HepG2 (cell line): ENCODE data around the gene LTC4S. TPM values are rescaled to one million over a fixed set of nuclear protein-coding genes. Genes with fewer than 3 reads are reported as not detected.
A peak's percentile ranks its signal among the peaks of the same experiment; 100 is the strongest.

Source experiments
- FOSL1 ChIP-seq: sonication (generic); formaldehyde crosslinking; IDR thresholded peaks from 2 replicates; pipeline ENCODE4 v1.9.0; 2021; ENCODE audit warnings: missing genetic modification reagents, borderline replicate concordance
- HES4 ChIP-seq: sonication (generic); formaldehyde crosslinking; IDR thresholded peaks from 2 replicates; pipeline ENCODE4 v1.9.0; 2021; ENCODE audit warnings: mild to moderate bottlenecking, missing genetic modification reagents, borderline replicate concordance
- HOXA9 ChIP-seq: sonication (generic); formaldehyde crosslinking; IDR thresholded peaks from 2 replicates; pipeline ENCODE4 v1.8.1; 2022; ENCODE audit warnings: missing genetic modification reagents, mild to moderate bottlenecking, moderate library complexity, borderline replicate concordance
- MAZ ChIP-seq, 2 experiments: sonication (generic) in 1 of 2; formaldehyde crosslinking in 1 of 2; IDR thresholded peaks; 2 replicates each; pipeline versions ENCODE4 v1.5.0 to v1.6.1; 2012 to 2020; ENCODE audit warnings: low read depth in 2 of 2, mild to moderate bottlenecking in 2 of 2, borderline replicate concordance in 1 of 2, improper control_type of control experiment in 1 of 2, low read length in 1 of 2, missing genetic modification reagents in 1 of 2, moderate library complexity in 1 of 2
- NCOA1 ChIP-seq: sonication (generic); formaldehyde crosslinking; IDR thresholded peaks from 2 replicates; pipeline ENCODE4 v1.9.0; 2021; ENCODE audit warnings: missing genetic modification reagents
- POLR2G ChIP-seq: fragments of 200-400 bp; formaldehyde crosslinking; IDR thresholded peaks from 2 replicates; pipeline ENCODE4 v1.6.1; 2018; ENCODE audit warnings: mild to moderate bottlenecking, low read depth, low read length, moderate library complexity
- REST ChIP-seq, 2 experiments: IDR thresholded peaks; 2 replicates each; pipeline ENCODE4 v1.6.1; 2011 to 2012; ENCODE audit warnings: low read length in 2 of 2, borderline replicate concordance in 1 of 2, low read depth in 1 of 2, mild to moderate bottlenecking in 1 of 2, moderate library complexity in 1 of 2
- SKI ChIP-seq: fragments of 450-650 bp; IDR thresholded peaks from one replicate; pipeline ENCODE4 v1.6.1; 2018; ENCODE audit warnings: mild to moderate bottlenecking; ENCODE audit not compliant: partially characterized antibody
- SP1 ChIP-seq, 2 experiments: fragments of 450-650 bp in 1 of 2; sonication (generic) in 1 of 2; formaldehyde crosslinking in 1 of 2; IDR thresholded peaks; 2 replicates each; pipeline versions ENCODE4 v1.4.0 to v1.6.1; 2016 to 2020; ENCODE audit warnings: missing genetic modification reagents in 1 of 2
- TFAP4 ChIP-seq: sonication (generic); IDR thresholded peaks from 2 replicates; pipeline ENCODE4 v1.6.1; 2016; ENCODE audit warnings: low read depth, borderline replicate concordance
- XBP1 ChIP-seq: sonication (generic); formaldehyde crosslinking; IDR thresholded peaks from 2 replicates; pipeline ENCODE4 v1.5.0; 2020; ENCODE audit warnings: missing genetic modification reagents
- YEATS2 ChIP-seq: sonication (generic); formaldehyde crosslinking; IDR thresholded peaks from 2 replicates; pipeline ENCODE4 v1.4.0; 2020; ENCODE audit warnings: missing genetic modification reagents, borderline replicate concordance
- ZC3H4 ChIP-seq: sonication (generic); formaldehyde crosslinking; IDR thresholded peaks from 2 replicates; pipeline ENCODE4 v1.4.0; 2020; ENCODE audit warnings: missing genetic modification reagents, borderline replicate concordance
- ZNF12 ChIP-seq: sonication (generic); formaldehyde crosslinking; IDR thresholded peaks from 2 replicates; pipeline ENCODE4 v1.5.0; 2020; ENCODE audit warnings: missing genetic modification reagents
- ZNF670 ChIP-seq: sonication (generic); formaldehyde crosslinking; IDR thresholded peaks from 2 replicates; pipeline ENCODE4 v1.8.0; 2022; ENCODE audit warnings: mild to moderate bottlenecking, missing genetic modification reagents, borderline replicate concordance
- ZNF691 ChIP-seq: sonication (generic); formaldehyde crosslinking; IDR thresholded peaks from 2 replicates; pipeline ENCODE4 v1.4.0; 2020; ENCODE audit warnings: missing genetic modification reagents, low read depth, mild to moderate bottlenecking, borderline replicate concordance
- ZNF773 ChIP-seq: sonication (generic); formaldehyde crosslinking; IDR thresholded peaks from 2 replicates; pipeline ENCODE4 v1.4.0; 2020; ENCODE audit warnings: missing genetic modification reagents, borderline replicate concordance
- ZNF800 ChIP-seq: sonication (generic); formaldehyde crosslinking; IDR thresholded peaks from 2 replicates; pipeline ENCODE4 v1.4.0; 2020; ENCODE audit warnings: missing genetic modification reagents
- ZNF839 ChIP-seq: sonication (generic); formaldehyde crosslinking; IDR thresholded peaks from 2 replicates; pipeline ENCODE4 v1.4.0; 2020; ENCODE audit warnings: missing genetic modification reagents, mild to moderate bottlenecking, borderline replicate concordance
- polyA plus RNA-seq, 8 experiments: library from polyadenylated mRNA; depleted of rRNA in 3 of 8; stranded (reverse) in 7 of 8; unstranded in 1 of 8; fragments of >200 nt; fragmentation: Illumina TruSeq in 4 of 8; extraction: Trizol in 4 of 8; gene quantifications; 2 replicates each; pipeline versions ENCODE4 v1.2.1 to v1.2.3, GENCODE V29; 2011 to 2016; ENCODE audit warnings: low read depth in 4 of 8, missing spikeins in 1 of 8, mixed read lengths in 1 of 8; ENCODE audit not compliant: insufficient read depth in 1 of 8
- total RNA-seq, 5 experiments: library from RNA; depleted of rRNA; stranded (reverse); fragments of >200 nt; fragmentation: Illumina TruSeq; extraction: Trizol; gene quantifications; 2 replicates each; pipeline ENCODE4 v1.2.3, GENCODE V29; 2016; ENCODE audit warnings: low read depth in 1 of 5

The LTC4S gene
- total and polyA plus RNA-seq, 2 of the 13 experiments (the other 11 are each of a cell fraction or from before 2014, with no cell fraction given) = 0.35 TPM; not detected in 1

GRCh38 chr5:179819296-179820126, 25.7 kb downstream of the LTC4S start (continued):
- TF ChIP-seq XBP1 (CRISPR knock-in tag) (no peak; the same call in 1 of the 2 replicates), ZNF839 (CRISPR knock-in tag) (no peak), ZC3H4 (CRISPR knock-in tag) (no peak), POLR2G (peak; percentile 68), ZNF800 (CRISPR knock-in tag) (0 out of 2 replicates have a peak, but pooled peaks have one; percentile 17), ZNF670 (CRISPR knock-in tag) (no peak; the same call in 1 of the 2 replicates), MAZ (IDR thresholded peaks at IDR 0.05; ENCODE audit: borderline replicate concordance, low read depth, low read length) (no peak), MAZ (CRISPR knock-in tag; IDR thresholded peaks at IDR 0.05; ENCODE audit: low read depth) (peak; percentile 37; the same call in 1 of the 2 replicates), SKI (peak; percentile 25), HOXA9 (CRISPR knock-in tag) (0 out of 2 replicates have a peak, but pooled peaks have one; percentile 39), ZNF12 (no peak), NCOA1 (CRISPR knock-in tag) (no peak), FOSL1 (peak; percentile 67; the same call in 1 of the 2 replicates), ZNF773 (CRISPR knock-in tag) (peak; percentile 76; the same call in 1 of the 2 replicates), YEATS2 (0 out of 2 replicates have a peak, but pooled peaks have one; percentile 3), ZNF691 (CRISPR knock-in tag) (no peak), SP1 (IDR thresholded peaks at IDR 0.05) (no peak), SP1 (CRISPR knock-in tag; IDR thresholded peaks at IDR 0.05) (peak; percentile 21; the same call in 1 of the 2 replicates), HES4 (CRISPR knock-in tag) (no peak), REST (IDR thresholded peaks at IDR 0.05; ENCODE audit: borderline replicate concordance in 1 of 2, low read depth in 1 of 2, low read length in 2 of 2) (peak in 1 of 2 experiments; percentile 18; a peak in 1 of 4 replicates), TFAP4 (peak; percentile 59; the same call in 1 of the 2 replicates)
